Gastroesophageal sphincter (tissue), 4 donors: Measurements from ENCODE around the gene FDX1. TPM values are rescaled to one million over a fixed set of nuclear protein-coding genes. Genes with fewer than 3 reads are reported as not detected.

Experiments used
- ATAC-seq: fragments of 150-250 bp; one replicate; pipeline ENCODE4 v1.9.1; 2016; ENCODE audit warnings: mild to moderate bottlenecking, moderate library complexity
- H3K27ac ChIP-seq, 4 donors: fragments of 200-600 bp; sonication (generic) in 3 of 4; 1 replicate in 3 of 4; 2 replicates in 1 of 4; pipeline ENCODE4 v1.5.1; 2016 to 2019
- H3K27me3 ChIP-seq: fragments of 200-600 bp; sonication (generic); one replicate; pipeline ENCODE4 v1.5.1; 2019
- H3K36me3 ChIP-seq, 2 donors: fragments of 200-600 bp; sonication (generic); one replicate each; pipeline ENCODE4 v1.5.1; 2019; ENCODE audit warnings: control low read depth in 1 of 2
- H3K4me1 ChIP-seq, 3 donors: fragments of 200-600 bp; sonication (generic); 1 replicate in 2 of 3; 2 replicates in 1 of 3; pipeline ENCODE4 v1.5.1; 2016 to 2019; ENCODE audit warnings: control low read depth in 2 of 3
- H3K4me3 ChIP-seq, 2 donors: fragments of 200-600 bp; sonication (generic); one replicate each; pipeline ENCODE4 v1.5.1; 2019; ENCODE audit warnings: mild to moderate bottlenecking in 1 of 2, moderate library complexity in 1 of 2
- H3K9me3 ChIP-seq, 3 donors: fragments of 200-600 bp; sonication (generic); one replicate each; pipeline ENCODE4 v1.5.1; 2017 to 2019; ENCODE audit warnings: control low read depth in 2 of 3
- CTCF ChIP-seq, 4 experiments: fragments of 200-600 bp in 2 of 4; fragments of 450-650 bp in 2 of 4; sonication (generic) in 1 of 4; IDR thresholded peaks; one replicate each; pipeline ENCODE4 v1.5.1; 2017 to 2019; ENCODE audit warnings: antibody characterized with exemption in 4 of 4, mild to moderate bottlenecking in 2 of 4, moderate library complexity in 2 of 4
- EP300 ChIP-seq: sonication (generic); formaldehyde crosslinking; IDR thresholded peaks from one replicate; pipeline ENCODE4 v1.6.1; 2017; ENCODE audit warnings: antibody characterized with exemption, mild to moderate bottlenecking
- POLR2A ChIP-seq, 2 donors: fragments of 450-650 bp; IDR thresholded peaks; one replicate each; pipeline ENCODE4 v1.6.1; 2017; ENCODE audit warnings: antibody characterized with exemption in 2 of 2, mild to moderate bottlenecking in 2 of 2, moderate library complexity in 1 of 2
- POLR2AphosphoS5 ChIP-seq: sonication (generic); formaldehyde crosslinking; IDR thresholded peaks from one replicate; pipeline ENCODE4 v1.6.1; 2017; ENCODE audit warnings: antibody characterized with exemption
- WGBS, 2 donors: methylation state at CpG; one replicate each; pipeline ENCODE4 v1.1.5; 2018; ENCODE audit warnings: low coverage in 1 of 2; 5-methylcytosine and 5-hydroxymethylcytosine counted together
- total RNA-seq, 4 donors: library from RNA; depleted of rRNA; stranded (reverse); fragments of >200 nt; gene quantifications; one replicate each; pipeline ENCODE4 v1.1.0, GENCODE V29; 2016

FDX1 gene
- total RNA-seq, 4 donors from 2014 or later, result 13.7 to 17.5 (median 14.7) TPM

- peak; percentile 86 for ATAC-seq
Observed at GRCh38 chr11:110497231-110497978, 67.7 kb downstream of the FDX1 start.

GRCh38 chr11:110501428-110501827 lies 71.7 kb downstream of the FDX1 start:
- 79 to 86% methylated on average over 1 to 2 of the region's 2 CpGs for WGBS, 2 donors
- peaks cover 0 to 12% (median 0%) of the 10 kb centered on the region in 3 donors for H3K9me3 ChIP-seq
- H3K27ac ChIP-seq, result no peak overlapping the region
- no peak for ATAC-seq
- no peak for TF ChIP-seq POLR2AphosphoS5
- TF ChIP-seq POLR2A (IDR thresholded peaks at IDR 0.05), result no peak
- no peak for TF ChIP-seq CTCF (IDR thresholded peaks at IDR 0.05)
- TF ChIP-seq EP300, result no peak
- peaks cover 0 to 5% (median 0%) of the 10 kb centered on the region in 3 donors for H3K4me1 ChIP-seq
- no peaks in the 10 kb centered on the region for H3K27me3 ChIP-seq
- H3K36me3 ChIP-seq, result no peaks in the 10 kb centered on the region
- no peak overlapping the region for H3K4me3 ChIP-seq

More at GRCh38 chr11:110497231-110497978, 67.7 kb downstream of the FDX1 start:
- peaks cover 0 to 16% (median 0%) of the 10 kb centered on the region in 3 donors for H3K9me3 ChIP-seq
- no peaks in the 10 kb centered on the region for H3K36me3 ChIP-seq
- no peaks in the 10 kb centered on the region for H3K27me3 ChIP-seq
- no peak overlapping the region for H3K4me3 ChIP-seq
- TF ChIP-seq EP300 (no peak), CTCF (IDR thresholded peaks at IDR 0.05) (no peak), POLR2A (IDR thresholded peaks at IDR 0.05) (no peak), POLR2AphosphoS5 (no peak)
- 14 to 18% methylated on average over 2 of the region's 2 CpGs for WGBS, 2 donors
- H3K4me1 ChIP-seq, result peaks cover 0 to 5% (median 0%) of the 10 kb centered on the region in 3 donors
- H3K27ac ChIP-seq, result no peak overlapping the region

- TF ChIP-seq CTCF (IDR thresholded peaks at IDR 0.05) (no peak), EP300 (no peak), POLR2AphosphoS5 (no peak)
- Histone ChIP-seq H3K4me1 (no peaks in the 10 kb centered on the region), H3K36me3 (no peaks in the 10 kb centered on the region), H3K27me3 (no peaks in the 10 kb centered on the region), H3K27ac (no peak overlapping the region), H3K9me3 (peaks cover 0 to 12% (median 0%) of the 10 kb centered on the region in 3 donors), H3K4me3 (no peak overlapping the region)
- no peak for ATAC-seq
- 62 to 63% methylated on average over 7 to 9 of the region's 9 CpGs for WGBS, 2 donors
Observed at GRCh38 chr11:110505528-110506284, 76.0 kb downstream of the FDX1 start.

GRCh38 chr11:110507328-110507727 lies 77.6 kb downstream of the FDX1 start:
- Histone ChIP-seq H3K9me3 (no peaks in the 10 kb centered on the region), H3K4me3 (no peak overlapping the region), H3K27me3 (no peaks in the 10 kb centered on the region), H3K27ac (no peak overlapping the region), H3K4me1 (no peaks in the 10 kb centered on the region), H3K36me3 (no peaks in the 10 kb centered on the region)
- no peak for TF ChIP-seq EP300
- no peak for TF ChIP-seq POLR2AphosphoS5
- no peak for TF ChIP-seq CTCF (IDR thresholded peaks at IDR 0.05)
- TF ChIP-seq POLR2A (IDR thresholded peaks at IDR 0.05), result no peak
- 94% methylated on average over 3 of the region's 5 CpGs; no CpG with 5 or more reads in 1 of the 2 donors for WGBS, 2 donors
- ATAC-seq, result no peak
